ENCODE results near the gene MXRA7.
"Not testable (repeated sequence)": the region's sequence is repeated elsewhere in the genome, so short reads cannot be mapped to it uniquely, and the experiment has no call there.

MXRA7 gene

DNA sequence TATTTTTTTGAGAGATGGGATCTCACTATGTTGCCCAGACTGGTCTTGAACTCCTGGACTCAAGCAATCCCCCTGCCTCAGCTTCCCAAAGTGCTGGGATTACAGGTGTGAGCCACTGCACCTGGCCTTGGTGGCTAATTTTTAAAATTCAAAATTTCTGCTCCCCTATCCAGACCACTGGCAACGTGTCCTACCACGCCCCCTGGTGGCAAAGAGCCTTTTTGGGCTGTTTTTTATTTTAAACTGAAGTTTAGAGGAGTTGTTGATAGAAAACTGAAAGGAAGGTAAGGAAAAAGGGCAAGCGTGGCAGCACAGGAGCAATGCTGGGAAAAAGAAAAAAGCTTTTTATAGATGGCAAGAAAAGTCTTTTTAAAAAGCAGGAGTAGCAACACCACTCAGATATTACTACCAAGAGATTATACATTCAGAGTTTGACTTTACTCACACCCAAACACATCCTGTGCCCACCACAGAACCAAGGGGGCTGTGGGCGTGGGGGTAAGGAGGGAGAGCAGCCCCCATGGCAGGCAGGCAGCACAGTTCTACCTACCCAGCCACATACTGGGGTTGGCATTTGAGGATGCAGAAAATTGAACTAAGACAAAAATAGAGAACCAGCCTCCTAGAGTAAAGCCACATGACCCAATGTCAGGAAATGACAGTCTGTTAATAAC, 4.2 kb upstream of the MXRA7 start:
- peak; percentile 61 for DNase-seq

DNA sequence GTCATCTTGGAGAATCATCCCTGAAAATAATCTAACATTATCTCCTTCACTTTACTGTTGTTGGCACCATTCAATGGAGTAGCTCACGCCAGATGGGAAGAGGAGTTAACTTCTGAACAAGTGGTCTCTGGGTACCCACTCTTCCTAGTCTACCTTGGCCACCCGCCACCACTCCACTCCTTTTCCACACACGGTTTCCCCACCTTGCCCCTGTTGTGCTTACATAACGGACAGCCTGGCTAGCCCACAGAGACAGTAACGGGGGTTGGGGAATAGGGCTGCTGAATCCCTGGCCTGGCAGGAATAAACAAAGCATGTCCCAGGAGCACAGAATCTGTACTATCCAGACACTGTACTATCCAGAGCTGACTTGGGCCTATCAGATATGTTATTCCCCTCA, 3.6 kb upstream of the MXRA7 start:
- DNase-seq, result no peak

DNA sequence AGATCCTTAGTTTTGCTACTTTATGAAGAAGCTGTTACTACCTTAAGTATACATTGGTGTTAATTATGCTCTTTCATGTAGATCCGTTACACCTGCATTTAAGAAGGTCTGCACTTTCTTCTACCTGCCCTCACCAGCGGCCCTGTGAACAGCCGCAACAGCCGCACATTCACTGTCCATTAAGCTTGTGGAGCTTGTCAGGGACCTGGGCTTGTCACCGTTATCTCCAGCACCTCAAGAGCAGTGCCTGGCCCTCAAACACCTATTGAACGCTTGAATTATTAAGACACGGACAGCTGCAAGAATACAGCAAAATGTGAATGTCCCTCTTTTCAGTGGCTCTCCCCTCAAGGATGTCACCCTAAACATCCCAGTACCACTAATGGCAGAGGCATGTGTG, 3.0 kb upstream of the MXRA7 start:
- DNase-seq, result no peak

DNA sequence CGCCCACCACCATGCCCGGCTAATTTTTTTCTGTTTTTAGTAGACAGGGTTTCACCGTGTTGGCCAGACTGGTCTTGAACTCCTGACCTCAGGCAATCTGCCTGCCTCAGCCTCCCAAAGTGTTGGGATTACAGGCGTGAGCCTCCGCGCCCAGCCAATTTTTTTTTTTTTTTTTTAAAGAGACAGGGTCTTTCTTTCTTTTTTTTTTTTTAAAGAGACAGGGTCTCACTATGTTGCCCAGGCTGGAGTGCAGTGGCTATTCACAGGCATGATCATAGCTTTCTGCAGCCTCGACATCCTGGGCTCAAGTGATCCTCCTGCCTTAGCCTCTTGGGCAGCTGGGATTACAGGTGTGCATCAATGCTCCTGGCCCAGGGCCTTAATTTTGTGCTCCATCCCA, 1.6 kb upstream of the MXRA7 start:
- DNase-seq, result not testable (repeated sequence)

DNA sequence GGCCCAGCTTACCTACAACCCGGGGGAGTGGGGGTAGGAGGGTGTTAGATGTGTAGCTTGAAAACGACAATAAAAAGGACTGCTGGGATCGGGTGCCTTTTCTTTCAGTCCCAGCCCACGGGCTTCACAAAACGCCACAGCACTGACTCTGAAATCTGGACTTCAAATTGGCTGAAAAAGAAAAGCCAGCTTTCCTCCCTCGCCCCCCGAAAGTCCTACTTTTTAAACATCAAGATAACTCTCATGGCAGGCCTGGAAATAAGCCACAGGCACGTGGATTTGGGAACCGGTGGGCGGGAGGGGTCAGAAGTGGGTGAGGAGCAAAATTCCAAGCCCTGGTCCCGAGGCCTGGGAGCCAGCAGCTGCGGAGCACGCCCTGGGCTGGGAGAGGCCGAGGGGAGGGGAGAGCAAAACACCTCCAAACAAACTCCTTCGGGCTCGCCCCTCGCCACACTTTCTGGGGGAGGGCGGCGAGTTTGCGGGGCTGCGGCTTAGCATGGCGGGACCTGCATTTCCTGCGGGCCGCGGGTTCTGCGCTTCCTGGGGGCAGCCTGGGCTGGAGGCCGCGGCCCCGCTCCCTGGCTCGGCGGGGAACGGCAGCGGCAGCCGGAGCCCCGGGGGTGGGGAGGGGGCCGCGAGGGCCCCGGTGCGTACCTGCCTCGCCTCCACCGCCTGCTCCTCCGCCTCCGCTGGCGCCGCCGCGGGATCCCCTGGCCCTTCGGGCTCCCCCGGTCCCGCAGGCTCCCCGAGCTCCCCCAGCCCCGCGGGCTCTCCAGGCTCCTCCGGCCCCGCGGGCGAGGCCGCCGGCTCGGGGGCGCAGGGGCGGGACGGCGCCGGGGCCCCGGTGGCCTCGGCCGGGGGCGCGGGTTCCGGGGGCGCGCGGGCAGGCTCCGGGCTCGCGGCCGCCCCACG, 558 bp downstream of the MXRA7 start:
- peak; percentile 45 for DNase-seq

DNA sequence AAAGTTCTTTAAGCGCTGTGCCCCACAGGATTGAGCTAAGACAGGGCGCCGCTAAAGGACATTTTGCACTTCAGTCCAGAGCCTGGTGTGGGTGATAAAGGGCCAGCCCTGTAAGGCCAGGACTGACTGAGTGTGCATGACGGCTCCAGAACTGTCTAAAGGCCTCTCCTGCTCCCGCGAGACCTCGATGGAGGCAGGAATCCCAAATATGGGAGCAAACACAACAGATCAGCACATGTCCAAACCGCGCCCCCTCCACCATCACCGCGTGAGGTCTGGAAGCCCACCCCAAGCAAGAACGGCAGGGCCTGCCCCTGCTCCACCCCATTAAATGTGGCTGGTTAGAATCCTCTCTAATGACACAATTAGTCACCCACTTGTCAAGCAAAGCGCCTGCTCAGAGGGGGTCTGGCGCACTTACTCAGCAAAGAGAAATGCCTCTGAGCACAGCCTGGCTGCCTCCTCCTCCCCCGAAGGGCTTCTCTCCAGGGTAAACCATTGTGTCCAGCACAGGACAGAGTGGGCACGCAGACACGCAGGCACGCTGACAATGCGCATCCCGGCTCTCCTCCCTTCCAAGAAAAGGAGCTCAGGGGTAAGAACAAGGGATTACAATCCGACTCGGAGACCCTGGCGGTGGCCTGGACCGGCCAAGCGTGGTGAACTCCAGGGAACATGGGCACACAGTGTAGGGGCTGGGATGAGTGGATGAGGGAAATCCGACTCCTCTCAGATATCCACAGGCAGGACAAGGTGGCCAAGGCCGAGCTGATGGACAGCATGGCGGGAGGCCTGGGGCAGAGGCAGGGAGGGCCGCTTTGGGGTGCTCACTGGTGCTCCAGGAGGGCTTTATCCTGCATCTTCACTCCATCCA, 1.5 kb downstream of the MXRA7 start:
- peak; percentile 99 for DNase-seq

DNA sequence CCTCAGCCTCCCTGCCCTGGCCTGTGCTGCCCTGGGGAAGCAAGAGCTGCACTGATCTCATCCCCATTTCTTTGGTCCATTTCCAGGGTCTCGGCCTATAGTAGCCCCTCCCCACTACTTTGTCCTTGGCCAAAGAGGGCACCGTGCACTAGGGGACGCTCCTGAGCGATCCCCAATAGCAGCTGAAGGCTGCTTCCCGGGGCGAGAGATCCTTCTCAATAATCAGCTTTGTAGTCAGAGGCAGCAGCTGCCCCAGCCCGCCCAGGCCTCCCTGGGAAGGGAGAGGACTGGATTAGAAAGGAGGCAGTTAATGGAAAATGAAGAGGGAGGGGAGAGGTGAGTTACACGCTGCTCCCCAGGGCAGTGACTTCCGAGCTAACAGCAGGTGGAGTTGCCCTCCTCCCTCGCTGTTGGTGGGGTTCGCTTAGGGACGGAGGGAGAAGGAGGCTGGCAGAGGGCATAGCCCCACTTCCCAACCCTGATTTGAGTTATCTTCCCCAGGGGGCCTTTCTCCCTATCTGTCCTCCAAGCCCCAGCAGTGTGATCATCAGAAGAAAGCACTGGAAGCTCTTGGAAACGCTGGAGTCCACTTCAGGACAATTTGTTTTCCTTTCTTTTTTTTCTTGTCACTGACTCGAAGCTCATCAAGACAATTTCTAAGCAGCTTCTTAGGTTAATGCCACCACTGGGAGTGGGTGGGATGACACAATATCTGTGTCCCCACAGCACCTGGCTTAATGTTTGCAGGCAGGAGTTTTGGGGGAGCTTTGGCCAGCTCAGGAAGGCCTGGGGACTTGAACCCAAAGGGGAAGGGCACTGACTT, 2.6 kb downstream of the MXRA7 start:
- no peak for DNase-seq

DNA sequence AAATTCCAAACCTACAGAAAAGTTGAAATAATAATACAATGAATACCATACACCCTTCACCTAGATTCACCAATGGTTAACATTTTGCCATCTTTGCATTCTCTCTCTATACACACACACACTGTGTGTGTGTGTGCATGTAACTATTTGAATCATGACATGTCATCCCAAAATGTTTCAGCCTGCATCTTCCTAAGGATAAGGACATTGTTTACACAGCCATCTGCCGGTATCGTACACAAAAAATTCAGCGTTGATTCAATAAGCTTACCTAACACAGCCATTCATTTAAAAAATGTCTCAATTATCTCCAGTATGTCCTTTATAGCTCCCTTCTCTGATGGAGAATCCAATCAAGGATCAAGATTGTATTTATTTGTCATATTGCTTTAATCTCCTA, 3.9 kb downstream of the MXRA7 start:
- DNase-seq, result no peak

DNA sequence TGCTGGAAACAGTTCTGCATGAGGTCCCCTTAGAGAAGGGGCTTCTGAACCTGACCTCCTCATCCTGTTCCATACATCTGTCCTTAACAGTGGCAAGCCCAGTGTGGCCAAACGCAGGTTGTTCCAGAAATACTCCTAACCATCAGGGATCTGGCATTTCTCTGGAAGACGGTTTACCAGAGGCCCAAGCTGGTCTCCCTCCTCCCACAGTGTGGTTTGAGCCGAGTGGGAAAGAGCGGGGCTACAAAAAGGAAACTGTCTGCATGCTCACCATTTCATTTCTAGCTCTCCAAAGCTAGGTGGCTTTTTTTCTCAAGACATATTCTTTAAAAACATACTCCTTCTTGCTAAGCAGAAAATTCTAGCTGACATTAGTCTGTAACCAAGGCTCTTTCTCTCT, 6.0 kb downstream of the MXRA7 start:
- DNase-seq, result no peak

DNA sequence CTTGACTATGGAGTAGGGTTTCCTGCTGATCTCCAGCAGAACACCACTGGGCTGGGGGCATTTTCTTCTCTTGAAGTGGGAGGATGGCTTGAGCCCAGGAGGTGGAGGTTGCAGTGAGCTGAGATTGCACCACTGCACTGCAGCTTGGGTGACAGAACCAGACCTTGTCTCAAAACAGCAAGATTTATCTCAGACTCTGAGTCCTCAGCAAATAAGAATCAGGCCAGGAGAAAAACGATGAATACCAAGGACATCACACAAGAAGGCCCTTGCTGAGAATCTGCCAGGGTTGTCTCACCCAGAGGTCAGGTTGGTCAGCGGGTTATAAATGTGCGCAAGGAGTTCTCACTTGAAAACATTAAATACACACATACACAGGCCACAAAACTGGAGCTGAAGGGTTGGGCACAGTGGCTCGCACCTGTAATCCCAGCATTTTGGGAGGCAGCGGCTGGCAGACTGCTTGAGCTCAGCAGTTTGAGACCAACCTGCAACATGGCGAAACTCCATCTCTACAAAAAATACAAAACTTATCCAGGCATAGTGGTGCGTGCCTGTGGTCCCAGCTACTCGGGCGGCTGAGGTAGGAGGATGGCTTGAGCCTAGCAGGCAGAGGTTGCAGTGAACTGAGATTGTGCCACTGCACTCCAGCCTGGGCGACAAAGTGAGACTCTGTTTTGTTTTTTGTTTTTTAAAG, 7.7 kb downstream of the MXRA7 start:
- no peak for DNase-seq

DNA sequence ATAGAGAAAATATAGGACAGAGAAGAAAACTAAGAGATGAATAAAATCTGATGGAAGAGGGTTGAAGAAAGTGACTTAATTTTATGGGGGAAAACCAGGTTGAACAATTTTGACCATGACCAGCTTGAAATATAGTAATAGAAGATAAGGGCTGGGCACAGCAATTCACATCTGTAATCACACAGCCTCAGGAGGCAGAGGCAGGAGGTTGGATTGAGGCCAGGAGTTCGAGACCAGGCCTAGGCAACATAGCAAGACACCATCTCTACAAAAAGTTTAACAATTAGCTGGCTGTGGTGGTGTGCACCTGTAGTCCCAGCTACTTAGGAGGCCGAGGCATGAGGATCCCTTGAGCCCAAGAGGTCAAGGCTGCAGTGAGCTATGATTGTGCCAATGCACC, 8.7 kb downstream of the MXRA7 start:
- no peak for DNase-seq

DNA sequence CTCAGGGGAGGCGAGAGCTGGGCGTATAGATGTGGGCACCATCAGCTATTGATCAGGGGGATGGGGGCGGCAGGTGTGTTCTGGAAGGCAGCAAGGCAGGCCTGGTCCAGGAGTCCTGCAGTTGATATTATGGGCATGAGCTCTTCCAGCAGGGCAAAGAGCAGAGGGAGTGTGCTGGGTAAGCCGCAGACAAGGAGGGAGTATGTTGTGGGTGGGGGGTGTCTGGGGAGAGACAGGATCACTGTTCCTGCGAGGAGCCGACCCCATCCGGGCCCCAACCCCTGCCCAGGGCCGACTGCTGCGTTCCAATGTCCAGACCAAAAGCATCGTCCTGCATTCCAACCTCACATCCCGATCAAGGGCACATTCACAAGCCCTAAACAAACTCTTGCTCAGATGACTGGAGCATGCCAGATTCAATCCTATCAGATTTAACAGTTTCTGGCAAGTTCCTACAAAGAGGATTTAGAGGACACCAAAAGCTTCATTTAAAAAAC, 9.2 kb downstream of the MXRA7 start:
- DNase-seq, result peak; percentile 33

DNA sequence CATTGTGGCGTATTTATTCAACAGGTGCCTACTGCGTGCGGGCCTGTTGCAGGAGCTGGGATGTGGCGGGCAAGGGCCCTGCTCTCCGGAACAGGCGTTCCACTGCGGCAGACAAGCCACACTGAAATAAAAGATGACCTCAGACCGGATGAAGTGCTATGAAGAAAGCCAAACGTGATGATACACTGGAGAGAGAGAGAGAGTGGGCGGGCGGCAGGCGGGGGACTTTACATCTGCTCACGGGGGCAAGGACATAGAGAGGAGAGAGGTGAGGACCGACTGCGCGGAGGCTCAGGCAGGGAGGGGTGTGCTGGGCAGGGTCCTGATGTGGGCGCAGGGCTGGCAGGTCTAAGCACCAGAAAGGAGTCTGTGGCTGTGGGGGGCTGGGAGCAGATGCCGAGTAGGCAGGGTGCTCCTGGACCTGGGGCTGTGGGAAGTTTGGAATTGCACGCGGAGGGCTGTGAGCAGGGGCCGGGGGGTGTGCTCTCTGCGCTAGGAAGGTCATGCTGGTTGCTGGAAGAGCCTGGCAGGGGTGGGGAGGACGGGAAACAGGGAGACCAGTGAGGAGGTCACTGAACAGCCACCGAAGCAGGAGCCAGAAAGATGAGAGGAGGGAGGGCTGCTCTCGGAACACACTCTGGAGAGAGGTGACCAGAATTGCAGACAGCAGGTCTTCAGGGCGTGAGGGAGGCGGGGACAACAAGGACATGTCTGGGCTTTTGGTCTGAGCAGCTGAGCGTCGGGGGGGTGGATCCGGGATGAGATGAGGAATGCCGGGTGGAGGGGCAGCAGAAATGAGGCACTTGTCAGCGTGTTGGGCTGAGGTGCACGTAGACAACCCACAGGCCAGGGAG, 9.9 kb downstream of the MXRA7 start:
- peak; percentile 91 for DNase-seq

DNA sequence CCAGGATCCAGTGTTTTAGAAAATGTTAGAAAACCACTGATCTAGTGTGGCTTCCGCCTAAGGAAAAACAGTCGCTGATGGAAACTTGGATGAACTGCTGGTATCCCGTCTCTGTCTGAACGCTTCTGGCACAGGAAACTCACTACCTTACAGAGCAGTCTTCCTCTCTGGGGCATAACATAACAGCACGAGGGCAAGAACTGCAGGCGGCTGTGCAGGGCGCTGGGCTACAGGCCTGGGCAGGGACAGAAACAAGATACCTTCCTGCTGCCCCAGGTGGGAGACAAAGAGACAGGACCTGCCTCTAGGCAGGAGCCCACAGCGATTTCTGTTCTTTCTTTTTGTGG, 10.5 kb downstream of the MXRA7 start:
- no peak for DNase-seq

DNA sequence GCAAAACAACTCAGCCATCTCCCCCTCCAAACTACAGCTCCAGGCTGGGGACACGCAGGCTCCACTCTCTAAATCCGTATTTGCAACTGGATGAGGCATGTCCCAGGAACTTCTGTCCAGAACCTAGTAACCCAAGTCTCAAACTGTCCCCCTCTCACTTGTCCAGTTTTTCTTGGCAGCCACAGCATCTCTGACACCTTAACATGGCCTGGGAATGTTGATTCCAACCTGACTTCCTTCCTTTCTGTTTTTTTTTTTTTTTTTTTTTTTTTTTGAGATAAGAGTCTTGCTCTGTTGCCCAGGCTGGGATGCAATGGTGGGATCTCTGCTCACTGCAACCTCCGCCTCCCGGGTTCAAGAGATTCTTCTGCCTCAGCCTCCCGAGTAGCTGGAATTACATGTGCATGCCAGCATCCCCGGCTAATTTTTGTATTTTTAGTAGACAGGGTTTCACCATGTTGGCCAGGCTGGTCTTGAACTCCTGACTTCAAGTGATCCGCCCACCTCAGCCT, 12.2 kb downstream of the MXRA7 start:
- not testable (repeated sequence) for DNase-seq

DNA sequence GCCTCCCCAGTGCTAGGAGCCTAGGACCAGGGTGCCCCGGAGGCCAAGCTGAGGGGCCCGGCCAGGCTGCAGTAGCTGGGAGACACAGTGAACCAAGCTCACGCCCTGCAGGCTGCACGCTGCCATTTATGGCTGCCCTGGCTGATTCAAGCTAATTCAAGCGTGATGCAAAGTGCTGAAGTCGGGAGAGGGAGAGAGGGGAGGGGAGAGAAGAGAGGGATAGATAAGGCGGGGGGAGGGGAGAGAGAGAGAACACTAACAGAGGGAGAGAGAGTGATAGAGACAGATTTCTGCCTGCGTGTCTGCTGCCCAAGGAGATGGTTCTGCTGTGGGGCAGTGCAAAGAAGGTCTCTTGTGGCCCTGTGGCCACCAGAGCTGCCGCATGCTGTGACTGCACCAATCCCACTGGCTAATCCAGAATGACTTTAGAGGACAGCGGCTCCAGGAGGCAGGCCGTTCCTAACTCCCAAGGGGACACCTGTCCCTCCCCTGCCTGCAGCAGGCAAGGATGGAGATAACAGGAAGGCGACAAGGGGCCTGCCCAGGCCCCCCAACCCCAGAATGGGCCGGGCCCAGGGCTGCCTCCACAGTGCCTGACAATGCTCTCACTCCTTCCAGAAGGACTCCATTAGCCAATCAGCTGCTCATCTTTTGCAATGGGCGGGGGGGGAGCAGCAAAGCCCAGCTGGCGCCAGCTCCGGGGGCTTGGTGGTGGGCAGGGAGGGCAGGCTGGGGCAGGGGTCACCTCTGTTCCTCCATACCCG, 12.9 kb downstream of the MXRA7 start:
- DNase-seq, result no peak

DNA sequence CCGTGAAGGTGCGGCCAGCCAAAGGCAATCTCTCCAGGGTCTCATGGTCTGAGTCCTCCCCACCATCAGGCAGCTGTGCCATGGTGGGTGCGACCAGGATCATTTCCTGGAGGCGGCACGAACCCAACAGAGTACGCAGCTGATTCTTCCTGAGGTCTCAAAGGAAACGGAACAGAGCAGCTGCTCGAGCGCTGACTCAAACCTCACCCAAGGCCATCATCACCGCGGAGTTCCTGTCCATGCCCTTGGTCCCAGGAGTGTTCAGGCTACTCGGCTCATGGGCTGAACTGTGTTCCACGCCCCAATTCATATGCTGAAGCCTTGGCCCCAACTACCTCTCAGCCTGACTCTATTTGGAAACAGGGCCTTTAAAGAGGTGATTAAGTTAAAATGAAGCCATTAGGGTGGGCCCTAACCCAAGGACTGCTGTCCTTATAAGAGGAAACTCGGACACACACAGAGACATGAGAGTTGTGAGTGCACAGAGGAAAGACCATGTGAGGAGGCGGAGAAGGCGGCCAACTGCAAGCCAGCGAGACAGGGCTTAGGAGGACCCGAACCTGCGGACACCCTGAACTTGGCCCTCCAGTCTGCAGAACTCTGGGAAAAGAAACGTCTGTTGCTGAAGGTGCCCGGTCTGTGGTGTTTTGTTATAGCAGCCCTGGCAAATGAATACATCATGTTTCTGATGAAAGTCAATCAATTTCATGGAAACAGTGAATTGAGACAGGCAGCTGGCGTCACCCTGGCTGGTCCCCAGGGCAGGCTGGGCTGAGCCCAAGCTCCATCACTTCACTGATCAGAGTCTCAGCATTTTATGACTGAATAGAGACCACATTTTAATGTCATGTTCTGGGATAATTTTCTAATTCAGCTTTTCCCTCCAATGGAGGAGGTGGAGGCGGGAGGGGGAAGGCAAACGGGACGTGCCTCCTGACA, 13.7 kb downstream of the MXRA7 start:
- DNase-seq, result peak; percentile 29

DNA sequence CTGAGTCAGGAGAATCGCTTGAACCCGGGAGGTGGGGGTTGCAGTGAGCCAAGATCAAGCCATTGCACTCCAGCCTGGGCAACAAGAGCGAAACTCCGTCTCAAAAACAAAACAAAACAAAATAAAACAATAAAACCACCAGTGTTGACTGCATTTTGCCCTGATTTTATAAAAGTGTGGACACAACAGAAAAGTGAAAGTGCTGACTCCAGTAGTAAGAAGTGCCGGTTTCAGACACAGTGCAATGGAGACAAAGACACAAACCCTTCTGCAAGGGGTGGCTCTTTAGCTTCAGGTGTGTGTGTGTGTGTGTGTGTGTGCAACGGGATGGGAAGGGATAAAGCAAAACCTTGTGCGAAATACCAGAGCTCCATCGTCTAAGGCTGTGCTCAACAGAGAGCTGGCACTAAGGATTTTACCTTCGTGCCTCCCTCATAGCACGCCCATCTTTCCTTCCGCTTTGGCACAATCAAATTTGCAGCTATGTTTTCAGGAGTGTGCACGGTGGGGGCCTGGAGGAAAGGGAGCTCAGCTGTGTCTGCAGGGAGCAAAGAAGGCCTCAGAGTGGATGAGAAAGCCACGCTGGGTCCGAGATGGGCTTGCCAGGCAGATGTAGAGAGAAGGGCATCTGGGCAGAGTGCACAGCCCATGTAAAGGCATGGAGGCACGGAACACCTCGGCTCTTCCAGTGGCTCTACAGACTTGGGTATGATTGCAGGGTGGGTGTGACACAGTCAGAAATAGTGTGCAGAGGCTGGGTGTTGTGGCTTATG, 15.5 kb downstream of the MXRA7 start:
- no peak for DNase-seq
